Prostate gland (tissue), 2 donors: ENCODE measurements around the gene FFAR3.

Source experiments
- POLR2A ChIP-seq: fragments of 450-650 bp; IDR thresholded peaks from one replicate; pipeline ENCODE4 v1.6.1; 2016; ENCODE audit warnings: antibody characterized with exemption, mild to moderate bottlenecking
- POLR2AphosphoS5 ChIP-seq: sonication (generic); formaldehyde crosslinking; IDR thresholded peaks from one replicate; pipeline ENCODE4 v1.6.1; 2017; ENCODE audit warnings: antibody characterized with exemption
- TF ChIP-seq, protein P1 (sequence below), 4 experiments: fragments of 200-600 bp in 2 of 4; fragments of 450-650 bp in 2 of 4; sonication (generic) in 2 of 4; IDR thresholded peaks; 1 replicate in 3 of 4; 2 replicates in 1 of 4; pipeline ENCODE4 v1.5.1; 2016 to 2019; ENCODE audit warnings: antibody characterized with exemption in 4 of 4, mild to moderate bottlenecking in 2 of 4, moderate library complexity in 2 of 4

DNA sequence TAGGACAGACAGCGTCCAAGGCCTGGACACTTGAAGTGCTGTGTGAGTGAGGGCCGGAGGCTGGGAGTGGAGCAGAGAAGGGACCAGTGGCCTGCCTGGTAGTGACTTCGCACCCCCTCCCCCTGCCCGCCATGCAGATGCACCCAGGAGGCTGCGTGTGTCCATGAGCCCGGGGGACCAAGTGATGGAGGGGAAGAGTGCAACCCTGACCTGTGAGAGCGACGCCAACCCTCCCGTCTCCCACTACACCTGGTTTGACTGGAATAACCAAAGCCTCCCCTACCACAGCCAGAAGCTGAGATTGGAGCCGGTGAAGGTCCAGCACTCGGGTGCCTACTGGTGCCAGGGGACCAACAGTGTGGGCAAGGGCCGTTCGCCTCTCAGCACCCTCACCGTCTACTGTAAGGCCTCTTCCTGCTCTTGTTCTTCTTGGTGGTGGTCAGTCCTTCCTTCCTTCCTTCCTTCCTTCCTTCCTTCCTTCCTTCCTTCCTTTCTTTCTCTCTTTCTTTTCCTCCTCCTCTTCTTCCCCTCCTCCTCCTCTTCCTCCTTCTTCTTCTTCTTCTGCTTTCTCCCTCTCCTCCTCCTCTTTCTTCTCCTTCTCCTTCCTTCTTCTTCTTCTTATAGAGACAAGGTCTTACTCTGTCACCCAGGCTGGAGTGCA is 16.6 kb upstream of the FFAR3 start:
- TF ChIP-seq, protein P1, sequence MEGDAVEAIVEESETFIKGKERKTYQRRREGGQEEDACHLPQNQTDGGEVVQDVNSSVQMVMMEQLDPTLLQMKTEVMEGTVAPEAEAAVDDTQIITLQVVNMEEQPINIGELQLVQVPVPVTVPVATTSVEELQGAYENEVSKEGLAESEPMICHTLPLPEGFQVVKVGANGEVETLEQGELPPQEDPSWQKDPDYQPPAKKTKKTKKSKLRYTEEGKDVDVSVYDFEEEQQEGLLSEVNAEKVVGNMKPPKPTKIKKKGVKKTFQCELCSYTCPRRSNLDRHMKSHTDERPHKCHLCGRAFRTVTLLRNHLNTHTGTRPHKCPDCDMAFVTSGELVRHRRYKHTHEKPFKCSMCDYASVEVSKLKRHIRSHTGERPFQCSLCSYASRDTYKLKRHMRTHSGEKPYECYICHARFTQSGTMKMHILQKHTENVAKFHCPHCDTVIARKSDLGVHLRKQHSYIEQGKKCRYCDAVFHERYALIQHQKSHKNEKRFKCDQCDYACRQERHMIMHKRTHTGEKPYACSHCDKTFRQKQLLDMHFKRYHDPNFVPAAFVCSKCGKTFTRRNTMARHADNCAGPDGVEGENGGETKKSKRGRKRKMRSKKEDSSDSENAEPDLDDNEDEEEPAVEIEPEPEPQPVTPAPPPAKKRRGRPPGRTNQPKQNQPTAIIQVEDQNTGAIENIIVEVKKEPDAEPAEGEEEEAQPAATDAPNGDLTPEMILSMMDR (IDR thresholded peaks at IDR 0.05) = no peak
- TF ChIP-seq POLR2AphosphoS5 = no peak
- TF ChIP-seq POLR2A = no peak
